DND-41 (cell line): ENCODE measurements around the gene BPIFA2.

ENCODE experiments used
- CTCF ChIP-seq: IDR thresholded peaks from 2 replicates; pipeline ENCODE4 v1.5.1; 2012; ENCODE audit warnings: borderline replicate concordance, low read length, moderate library complexity, mild to moderate bottlenecking; ENCODE audit not compliant: poor library complexity, severe bottlenecking; ENCODE audit errors: extremely low read depth
- EZH2 ChIP-seq: IDR thresholded peaks from 3 replicates; pipeline ENCODE4 v1.6.1; 2012; ENCODE audit warnings: borderline replicate concordance, low read depth, mild to moderate bottlenecking, moderate library complexity, low read length, inconsistent platforms; ENCODE audit not compliant: severe bottlenecking

- TF ChIP-seq CTCF (no peak), EZH2 (no peak)
These were observed 20.5 kb downstream of the BPIFA2 start for GRCh38 chr20:33188421-33188820.
